Hippocampal formation (tissue), 2 donors: Measurements from ENCODE around the gene EEF1AKMT4.
A peak's percentile ranks its signal among the peaks of the same experiment; 100 is the strongest.

ENCODE experiments used
- DNase-seq, 2 donors: peaks; one replicate each; lab custom pipeline; 2025; lab: John Stamatoyannopoulos, UW

EEF1AKMT4 gene

DNA sequence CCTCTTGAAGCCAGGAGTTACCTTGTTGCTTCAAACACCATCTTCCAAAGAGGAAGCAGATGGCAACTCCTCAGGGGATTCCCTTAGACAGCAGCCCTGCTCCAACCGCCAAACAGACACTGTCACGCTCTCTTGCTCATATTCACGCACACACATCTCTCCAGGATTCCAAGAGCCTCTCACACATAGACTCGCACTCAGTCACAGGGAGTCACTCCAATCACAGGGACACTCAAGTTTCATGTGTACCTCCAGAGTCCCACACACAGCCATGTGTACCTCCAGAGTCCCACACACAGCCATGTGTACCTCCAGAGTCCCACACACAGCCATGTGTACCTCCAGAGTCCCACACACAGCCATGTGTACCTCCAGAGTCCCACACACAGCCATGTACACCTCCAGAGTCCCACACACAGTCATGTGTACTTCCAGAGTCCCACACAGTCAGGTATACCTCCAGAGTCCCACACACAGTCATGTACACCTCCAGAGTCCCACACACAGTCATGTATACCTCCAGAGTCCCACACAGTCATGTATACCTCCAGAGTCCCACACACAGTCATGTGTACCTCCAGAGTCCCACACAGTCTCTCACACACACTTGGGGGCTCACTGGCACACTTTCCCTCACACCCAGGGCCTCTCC, 14.0 kb upstream of the EEF1AKMT4 start:
- DNase-seq: no peak

DNA sequence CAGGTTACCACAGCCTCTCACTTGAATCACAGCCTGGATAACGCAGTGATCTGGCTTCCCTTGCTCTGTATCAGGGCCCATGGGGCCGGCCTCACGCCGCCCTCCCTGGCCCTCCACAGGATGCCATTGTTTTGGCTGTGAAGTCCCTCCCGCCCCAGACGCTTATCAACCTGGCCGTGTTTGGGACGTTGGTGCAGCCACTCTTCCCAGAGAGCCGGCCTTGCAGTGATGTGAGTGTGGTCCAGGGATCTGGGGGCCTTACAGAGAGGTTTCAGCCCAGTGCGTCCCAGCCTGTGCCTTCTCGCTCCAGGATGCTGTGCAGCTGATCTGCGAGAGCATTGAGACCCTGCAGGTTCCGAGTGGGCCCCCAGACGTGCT, 13.4 kb upstream of the EEF1AKMT4 start:
- DNase-seq: no peak

DNA sequence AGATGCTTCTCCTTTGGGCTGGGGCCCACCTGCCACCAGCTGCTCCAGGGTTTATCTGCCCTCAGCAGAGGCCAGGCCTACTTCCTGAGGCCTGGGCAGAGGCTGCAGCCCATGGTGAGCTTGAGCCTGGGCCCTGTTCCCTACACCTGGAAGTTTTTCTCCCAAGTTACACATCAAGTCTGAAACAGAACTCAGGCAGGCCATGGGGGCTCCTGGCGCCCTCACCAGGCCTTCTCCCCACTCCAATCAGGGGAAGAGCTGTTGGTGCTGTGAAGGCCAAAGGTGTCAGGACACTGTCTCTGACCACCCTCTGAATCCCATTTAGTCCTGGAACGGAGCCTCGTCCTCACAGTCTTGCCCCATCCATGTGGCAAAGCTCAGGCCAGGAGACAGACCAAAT, 12.8 kb upstream of the EEF1AKMT4 start:
- DNase-seq: no peak

DNA sequence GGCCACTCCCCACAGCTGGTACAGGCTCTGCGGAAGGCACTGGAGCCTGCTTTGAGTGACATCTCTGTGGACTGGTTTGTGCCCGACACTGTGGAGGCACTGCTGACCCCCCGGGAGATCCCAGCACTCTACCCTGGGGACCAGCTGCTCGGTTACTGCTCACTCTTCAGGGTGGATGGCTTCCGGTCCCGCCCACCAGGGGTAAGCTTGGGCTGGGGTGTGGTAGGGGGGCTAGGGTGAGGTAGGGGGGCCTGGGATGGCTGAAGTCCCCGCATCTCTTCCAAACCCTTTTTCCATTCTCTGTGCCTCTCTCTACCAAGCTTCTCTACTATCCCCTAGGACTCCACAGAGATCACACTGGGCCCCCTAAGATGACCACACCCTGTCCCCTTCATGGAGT, 12.3 kb upstream of the EEF1AKMT4 start:
- DNase-seq: no peak

DNA sequence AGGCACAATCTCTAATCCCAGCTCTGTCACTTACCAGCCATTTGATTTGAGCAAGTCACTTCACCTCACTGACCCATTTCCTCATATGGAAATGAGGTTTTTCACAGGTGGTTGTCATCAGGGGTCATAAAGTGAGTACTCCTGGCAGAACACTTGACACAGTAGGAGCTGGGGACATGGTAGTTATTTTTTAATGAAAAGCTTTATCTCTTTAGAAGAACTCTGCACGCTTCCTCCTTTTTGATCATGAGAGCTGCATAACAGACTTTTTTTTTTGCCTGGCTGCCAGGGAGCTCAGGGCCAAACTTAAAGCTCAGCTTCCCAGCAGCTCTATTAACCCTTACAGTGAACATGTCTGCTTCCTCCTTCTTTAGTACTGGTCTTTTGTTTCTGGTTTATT, 11.7 kb upstream of the EEF1AKMT4 start:
- no peak for DNase-seq

DNA sequence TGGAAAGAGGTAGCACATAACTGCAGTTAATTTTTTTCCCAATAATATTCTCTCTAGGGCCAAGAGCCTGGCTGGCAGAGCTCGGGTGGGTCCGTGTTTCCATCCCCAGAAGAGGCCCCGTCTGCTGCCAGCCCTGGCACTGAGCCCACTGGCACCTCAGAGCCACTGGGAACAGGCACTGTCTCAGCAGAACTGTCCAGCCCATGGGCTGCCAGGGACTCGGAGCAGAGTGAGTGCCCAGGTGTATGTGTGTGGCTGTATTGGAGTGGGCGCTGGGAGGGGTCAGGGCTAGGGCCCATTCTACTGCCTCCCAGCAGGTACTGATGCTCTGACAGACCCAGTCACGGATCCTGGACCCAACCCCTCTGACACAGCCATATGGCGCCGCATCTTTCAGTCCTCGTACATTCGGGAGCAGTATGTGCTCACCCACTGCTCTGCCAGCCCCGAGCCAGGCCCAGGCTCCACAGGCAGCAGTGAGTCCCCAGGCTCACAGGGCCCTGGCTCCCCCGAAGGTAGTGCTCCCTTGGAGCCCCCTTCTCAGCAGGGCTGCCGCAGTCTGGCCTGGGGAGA, 11.1 kb upstream of the EEF1AKMT4 start:
- no peak for DNase-seq

DNA sequence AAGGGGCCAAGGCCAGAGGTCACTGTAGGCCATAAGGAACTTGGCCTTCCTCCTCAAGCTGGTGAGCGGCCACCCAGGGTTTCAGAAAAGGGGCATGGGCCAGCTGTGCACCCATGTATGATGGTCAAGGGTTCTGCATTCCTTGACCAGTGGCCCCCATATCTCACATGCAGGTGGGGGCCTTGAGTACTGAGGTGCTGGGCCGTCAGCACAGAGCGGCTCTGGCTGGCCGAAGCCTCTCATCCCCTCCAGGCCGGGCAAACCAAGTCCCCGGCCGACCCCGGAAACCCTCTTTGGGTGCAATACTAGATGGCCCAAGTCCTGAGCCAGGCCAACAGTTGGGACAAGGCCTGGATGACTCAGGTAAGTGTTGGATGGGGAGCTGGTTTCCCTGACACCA, 10.3 kb upstream of the EEF1AKMT4 start:
- no peak for DNase-seq

DNA sequence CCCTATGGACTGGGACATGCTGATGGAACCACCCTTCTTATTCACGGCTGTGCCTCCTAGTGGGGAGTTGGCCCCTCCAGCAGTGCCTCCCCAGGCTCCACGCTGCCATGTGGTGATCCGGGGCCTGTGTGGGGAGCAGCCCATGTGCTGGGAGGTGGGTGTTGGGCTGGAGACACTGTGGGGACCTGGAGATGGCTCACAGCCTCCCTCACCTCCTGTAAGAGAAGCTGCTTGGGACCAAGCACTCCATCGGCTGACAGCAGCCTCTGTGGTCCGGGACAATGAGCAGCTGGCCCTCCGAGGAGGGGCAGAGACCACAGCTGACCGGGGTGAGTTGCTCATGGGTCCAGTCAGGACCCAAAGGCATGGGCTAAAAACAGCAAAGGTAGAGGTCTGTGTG, 9.8 kb upstream of the EEF1AKMT4 start:
- no peak for DNase-seq

DNA sequence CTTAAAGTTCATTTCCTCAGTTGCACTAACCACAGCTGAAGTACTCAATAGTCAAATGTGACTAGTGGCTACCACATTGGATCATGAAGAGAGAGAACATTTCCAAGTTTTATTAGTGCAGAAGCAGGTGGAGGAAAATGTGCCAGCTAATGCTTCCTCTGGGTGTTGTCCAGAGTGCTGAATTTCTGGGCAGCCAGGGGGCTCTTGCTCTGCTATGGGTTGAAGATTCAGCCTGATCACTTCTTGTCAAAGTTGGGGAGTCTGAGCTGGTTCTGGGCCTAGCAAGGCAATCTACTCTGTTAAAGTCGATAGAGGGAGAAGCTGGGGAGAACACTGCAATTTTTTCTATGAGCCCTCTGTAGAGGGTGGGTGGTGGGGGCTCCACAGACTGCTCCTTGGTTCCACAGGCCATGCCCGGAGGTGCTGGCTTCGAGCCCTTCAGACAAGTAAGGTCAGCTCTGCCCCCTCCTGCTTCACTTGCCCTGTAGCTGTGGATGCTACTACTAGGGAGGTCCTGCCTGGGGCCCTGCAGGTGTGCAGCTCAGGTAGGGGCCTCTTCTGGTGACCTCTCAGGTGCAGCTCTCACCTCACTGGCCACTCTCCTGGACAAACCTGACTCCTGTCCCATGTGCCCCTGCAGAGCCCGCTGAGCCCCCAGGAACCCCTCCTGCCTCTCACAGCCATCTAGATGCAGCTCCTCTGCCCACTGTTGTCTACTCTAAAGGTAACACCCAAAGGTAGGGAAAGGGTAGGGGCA, 8.9 kb upstream of the EEF1AKMT4 start:
- no peak for DNase-seq

DNA sequence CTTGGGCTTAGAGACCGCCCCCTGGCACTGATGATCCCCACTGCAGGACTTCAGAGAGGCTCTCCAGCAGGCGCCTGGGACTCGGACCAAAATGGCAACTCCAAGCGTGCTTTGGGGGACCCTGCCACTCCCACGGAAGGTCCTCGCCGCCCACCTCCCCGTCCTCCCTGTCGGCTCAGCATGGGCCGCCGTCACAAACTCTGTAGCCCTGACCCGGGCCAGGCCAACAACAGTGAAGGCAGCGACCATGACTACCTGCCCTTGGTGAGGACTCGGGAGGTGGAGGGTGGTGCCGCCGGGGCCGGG, 8.4 kb upstream of the EEF1AKMT4 start:
- DNase-seq: no peak

DNA sequence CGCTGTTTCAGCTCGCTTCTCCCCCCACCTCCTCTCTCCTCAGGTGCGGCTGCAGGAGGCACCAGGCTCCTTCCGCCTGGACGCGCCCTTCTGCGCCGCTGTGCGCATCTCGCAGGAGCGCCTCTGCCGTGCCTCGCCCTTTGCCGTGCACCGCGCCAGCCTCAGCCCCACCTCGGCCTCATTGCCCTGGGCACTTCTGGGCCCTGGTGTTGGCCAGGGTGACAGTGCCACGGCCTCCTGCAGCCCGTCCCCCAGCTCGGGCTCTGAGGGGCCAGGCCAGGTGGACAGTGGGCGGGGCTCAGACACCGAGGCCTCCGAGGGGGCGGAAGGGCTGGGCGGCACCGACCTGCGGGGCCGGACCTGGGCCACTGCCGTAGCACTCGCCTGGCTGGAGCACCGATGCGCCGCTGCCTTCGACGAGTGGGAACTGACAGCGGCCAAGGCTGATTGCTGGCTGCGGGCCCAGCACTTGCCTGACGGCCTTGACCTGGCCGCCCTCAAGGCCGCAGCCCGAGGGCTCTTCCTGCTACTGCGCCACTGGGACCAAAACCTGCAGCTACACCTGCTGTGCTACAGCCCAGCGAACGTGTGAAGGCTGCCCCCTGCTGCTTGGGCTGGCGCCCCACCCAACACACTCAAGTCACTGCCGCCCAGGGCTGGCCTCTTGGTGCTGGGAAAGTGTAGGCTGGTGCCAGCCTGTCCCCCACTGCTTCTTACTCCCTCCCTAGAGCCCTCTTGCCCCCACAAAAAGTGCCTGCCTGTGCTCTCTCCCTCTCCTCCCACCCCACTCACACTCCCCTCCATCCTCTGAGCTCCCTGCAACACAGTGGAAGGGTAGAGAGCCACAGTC, 7.8 kb upstream of the EEF1AKMT4 start:
- DNase-seq: no peak

DNA sequence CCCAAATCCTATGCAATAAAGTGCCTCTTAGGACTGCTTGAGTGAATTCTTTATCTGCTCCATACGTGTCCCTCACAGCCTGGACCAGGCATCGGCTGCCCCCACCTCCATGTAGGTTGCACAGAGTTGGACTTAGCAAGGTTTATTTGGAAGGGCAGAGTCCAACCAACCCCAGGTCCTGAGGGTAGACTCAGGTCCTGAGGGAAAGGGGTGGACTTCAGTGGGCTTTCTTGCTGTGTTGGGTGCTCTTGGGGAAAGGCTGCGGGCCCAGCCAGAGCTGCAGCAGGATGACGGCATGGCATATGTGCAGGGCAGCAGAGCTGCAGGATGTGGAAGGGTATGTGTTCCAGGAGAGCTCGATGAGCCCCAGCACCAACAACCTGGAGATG, 7.2 kb upstream of the EEF1AKMT4 start:
- DNase-seq: no peak

DNA sequence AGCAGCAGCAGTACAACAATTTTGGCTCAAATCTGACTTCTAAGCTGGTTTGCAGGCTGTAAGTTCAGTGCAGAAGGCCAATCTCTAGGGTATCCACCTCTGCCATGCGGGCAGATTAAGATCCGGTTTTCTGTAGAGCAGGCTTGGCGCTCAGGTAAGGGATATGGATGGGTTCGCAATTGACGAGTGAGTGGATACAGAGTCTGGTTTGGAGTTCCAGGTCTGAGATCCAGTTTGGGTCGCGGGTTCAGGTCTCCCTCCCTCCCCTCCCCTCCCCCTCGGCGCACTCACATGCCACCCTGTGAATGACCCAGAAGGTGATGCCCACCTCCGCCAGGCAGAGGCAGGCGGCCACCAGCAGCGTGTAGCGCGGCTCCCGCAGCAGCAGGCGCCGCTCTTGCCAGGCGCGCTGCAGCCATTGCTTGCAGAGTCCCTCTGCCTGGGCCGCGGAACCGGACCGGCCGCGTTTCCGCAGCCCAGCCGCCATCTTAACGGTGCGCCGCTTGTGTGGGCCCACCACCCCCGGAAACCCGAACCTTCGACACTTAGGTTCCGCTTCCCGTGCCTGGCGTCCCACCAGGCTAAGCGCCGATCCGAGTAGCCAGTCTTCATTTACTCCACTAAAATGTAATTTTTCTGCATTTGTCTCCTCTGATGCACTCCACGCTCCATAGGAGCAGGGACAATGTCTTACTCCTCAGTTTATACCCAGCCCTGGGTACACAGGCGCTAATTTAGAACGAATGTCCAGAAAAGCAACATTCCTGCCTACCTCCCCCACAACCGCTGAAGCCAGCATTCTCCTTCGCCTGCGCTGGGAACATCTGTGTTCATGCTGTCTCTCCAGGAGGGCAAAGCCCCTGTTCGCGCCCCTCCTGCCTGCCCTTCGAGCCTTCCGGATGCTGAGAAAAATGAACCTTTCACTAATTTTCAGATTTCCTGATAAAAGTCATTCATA, 739 bp upstream of the EEF1AKMT4 start, which contains the start of gene ALG3:
Gene ALG3, minus strand, starts transcription at position 509 of the 958 bp plus-strand sequence. Its CDS starts 22 bp downstream, at position 487.
- peak; percentile 60 to 68 for DNase-seq

DNA sequence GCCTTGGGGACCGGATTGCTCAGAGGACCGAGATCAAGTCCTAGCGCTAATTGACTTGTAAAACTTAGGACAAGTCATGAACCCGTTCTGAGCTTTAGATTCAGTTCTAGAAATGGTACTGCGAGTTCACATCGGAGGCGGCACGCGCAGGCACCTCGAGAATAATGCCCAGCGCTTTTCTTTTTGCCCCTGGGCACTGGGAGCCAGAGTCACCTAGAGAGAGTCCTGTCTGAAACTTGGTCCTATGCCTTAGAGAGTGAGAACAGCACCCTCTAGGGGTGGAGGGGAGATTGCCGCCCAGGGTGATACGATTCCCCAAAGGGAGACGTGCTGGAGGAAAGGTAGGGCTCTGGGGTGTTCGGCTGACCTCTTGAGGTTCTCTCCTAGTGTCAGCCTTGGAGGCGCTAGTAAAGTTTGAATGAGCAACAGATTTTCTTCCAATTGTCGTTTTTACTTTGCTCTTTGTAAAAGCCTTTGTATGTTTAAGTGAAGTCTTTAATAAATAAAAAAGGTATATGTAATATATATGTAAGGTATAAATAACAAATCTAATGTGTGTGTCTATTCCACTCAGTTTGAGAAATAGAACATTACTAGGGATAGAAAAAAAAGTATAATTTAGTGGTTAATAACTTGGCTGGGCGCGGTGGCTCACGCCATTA, 826 bp downstream of the EEF1AKMT4 start:
- DNase-seq: peak; percentile 63 to 82

DNA sequence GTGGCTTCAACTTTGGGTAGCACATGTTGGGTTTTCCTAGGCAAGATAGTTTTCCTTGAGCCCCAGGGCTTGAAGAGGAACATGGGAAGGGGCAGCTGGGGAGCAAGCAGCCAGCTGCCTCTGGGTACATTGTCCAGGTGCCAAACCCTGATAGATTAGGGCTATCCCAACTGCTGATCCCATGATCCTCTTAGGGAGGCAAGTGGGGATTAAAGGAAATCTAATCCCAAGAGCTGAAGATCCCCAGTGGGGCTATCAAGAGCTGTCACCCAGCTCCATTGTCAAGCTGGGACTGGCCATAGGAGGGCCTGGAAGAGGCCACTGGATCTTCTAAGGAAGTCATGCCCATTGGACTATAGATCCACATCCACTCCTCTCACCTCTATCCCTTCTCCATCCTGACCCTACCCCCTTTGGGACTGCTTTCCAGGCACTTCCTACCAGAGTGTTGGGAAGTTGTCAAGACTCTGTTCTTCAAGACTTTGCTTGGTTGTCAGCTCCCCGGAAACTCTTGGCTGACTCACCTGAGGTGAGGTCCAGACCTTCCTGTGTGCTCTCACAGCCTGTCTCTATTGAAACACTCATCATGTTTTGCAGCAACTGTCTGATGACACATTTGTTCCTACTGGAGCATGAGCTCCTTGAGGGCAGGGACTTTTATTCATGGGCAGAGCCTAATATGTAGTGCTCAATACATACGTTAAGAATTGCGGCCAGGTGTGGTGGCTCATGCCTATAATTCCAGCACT, 6.0 kb downstream of the EEF1AKMT4 start:
- DNase-seq: no peak

DNA sequence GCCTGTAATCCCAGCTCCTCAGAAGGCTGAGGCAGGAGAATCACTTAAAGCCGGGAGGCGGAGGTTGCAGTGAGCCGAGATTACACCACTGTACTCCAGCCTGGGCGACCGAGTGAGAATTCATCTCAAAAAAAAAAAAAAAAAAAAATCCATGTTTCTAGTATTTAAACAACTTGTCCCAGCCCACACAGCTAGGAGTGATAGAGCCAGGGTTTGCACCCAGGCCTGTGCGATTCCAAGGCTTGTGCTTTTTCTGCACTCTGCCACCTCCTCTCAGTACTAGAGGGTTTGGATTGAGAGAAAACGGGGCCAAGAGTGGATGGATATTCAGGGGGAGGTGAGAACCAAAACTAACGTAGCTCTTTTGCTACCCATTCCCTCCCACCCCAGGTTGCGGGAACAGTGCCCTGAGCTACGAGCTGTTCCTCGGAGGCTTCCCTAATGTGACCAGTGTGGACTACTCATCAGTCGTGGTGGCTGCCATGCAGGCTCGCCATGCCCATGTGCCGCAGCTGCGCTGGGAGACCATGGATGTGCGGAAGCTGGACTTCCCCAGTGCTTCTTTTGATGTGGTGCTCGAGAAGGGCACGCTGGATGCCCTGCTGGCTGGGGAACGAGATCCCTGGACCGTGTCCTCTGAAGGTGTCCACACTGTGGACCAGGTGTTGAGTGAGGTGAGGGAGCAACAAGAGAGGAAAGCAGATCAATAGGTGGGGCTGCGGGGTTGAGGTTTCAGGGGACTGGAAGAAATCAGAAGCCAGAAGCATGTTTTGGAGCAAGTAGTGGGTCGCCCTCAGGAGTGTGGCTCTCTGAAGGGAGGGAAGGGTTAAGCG, 7.8 kb downstream of the EEF1AKMT4 start:
- DNase-seq: no peak

DNA sequence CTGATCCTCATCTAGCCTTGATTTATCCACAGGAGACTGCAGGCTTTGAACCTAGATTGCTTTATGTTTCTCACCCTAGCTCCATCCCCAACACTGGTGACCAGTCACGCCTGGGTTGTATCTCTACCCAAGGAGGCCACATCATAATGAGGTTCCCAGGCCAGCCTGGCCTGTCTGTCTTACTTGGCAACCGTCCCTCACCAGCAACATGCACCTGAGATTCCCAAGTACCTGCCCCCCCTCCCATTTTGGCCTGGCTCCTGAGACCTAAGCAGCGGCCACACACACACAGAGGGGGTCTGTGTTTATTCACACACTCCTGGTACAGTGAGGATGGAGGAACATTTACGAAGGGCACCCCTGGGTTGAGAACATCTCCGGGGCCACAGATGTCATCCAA, 9.5 kb downstream of the EEF1AKMT4 start:
- no peak for DNase-seq

DNA sequence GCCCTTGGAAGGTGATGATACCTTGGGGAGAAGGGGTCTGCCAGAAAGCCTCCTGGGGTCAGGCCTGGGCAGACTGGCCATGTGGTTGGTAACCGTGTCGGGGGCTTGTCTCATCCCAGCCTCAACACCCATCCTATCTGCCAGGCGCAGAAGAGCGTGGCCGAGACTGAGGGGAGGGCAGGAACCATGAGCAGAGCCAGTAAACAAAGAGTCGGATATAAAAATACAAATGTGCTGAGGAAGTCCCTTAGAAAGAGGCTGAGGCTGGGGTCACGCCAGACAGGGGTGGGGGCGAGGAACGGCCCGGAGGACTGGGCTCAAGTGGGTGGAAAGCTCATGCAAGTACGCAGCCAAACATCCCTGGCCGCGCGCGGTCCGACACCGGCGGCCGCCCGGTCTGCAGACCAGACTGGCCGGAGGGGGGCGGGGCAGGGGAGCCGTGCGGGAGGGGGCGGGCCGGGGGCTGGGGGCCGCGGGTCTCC, 10.0 kb downstream of the EEF1AKMT4 start:
- no peak for DNase-seq
